Mammary microvascular endothelial cell (primary cell): Measurements from ENCODE around the gene AANAT. TPM values are rescaled to one million over a fixed set of nuclear protein-coding genes. Genes with fewer than 3 reads are reported as not detected.

ENCODE experiments used
- total RNA-seq: library from RNA; depleted of rRNA; stranded (reverse); fragments of >200 nt; gene quantifications from 2 replicates; pipeline ENCODE4 v1.2.3, GENCODE V29; 2015

Gene AANAT
- total RNA-seq = not detected in 2 replicates

GRCh38 chr17:76467366-76467765 lies at the start of gene AANAT:
AANAT (plus strand) TSS chr17:76467603; CDS start chr17:76468747, 1,144 bp downstream.

DNA sequence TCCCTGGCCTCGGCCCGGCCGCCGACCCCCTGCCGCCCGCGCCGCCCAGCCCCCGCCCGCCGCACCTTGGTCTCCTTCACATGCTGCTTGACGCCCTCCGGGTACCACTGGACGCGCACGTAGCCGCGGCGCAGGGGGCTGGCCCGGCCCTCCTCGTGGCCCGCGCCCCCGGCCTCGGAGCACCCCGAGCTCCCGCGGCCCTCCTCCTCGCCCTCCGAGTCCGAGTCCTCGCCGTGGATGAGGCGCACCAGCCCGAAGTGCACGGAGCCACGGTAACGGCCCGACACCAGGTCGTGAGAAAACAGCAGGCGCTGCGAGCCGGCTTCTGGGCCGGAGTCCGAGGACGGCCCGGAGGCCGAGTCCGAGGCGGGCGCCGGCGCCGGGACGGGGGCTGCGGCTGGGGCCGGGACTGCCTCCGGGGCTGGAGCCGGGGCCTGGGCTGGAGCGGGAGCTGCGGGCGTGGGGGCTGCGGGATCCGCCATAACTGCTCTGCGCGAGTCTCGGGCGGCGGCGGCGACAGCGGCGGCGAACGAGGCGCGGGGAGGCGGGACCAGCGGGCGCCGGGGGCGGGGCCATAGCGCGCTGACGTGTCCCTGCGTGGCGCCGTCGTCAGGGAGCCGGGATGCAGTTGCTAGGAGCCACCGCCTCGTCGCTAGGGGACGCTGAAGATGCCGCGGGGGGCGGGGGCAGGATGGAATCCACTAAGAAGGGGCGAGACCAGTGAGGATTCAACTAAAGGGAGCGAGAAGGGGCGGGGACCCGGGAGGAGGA lies 14.6 kb upstream of the AANAT start, which contains the start of gene UBE2O:
Gene UBE2O, minus strand, starts transcription at position 493 of the 771 bp plus-strand sequence. Its CDS starts 11 bp downstream, at position 482.

DNA sequence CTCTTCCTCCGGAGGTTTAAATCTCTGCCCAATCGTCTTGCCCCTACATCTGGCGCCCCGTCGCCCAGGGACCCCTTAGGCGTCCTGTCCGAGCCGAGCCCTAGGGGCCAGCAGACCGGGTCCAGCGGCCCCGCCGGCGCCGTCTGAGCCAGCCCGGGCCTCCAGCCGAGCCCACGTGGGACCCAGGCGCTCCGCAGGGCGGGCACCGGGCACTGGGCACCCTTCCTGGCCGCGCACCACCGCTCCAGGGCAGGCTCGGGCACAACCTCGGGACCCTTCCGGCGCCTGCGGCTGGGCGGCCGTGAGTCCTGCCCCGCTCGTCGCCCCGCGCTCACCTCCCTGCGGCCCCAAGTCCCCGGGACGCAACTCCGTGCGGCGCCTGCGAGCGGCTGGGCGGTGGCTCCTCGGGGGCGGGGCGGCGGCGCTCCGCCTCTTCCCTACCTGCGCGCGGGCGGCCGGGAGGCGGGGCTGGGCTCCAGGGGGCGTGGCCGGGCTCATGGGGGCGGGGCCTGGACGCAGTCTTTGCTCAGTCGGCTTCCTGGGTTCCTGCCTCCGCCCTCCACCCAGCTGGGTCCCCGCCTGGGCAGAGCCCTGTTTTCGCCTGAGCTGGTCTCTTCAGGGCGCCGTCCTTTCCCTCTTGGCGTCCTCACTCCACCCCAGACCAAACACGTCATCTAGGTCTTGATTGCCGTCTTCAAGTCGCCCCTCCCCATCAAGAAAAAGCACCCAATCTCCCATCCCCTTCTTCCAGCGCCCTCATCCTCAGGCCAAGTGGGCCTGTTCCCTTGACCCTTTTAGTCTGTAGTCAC lies 33.8 kb downstream of the AANAT start, which contains the start of gene RHBDF2:
Gene RHBDF2, minus strand, starts transcription at position 406 of the 809 bp plus-strand sequence. CDS start 19,899 bp downstream, outside the sequence.

Other genes starting within 250 kb of the AANAT start
- gene RNF157, start 227.1 kb upstream of the AANAT start, total RNA-seq = 0.44 and 3.1 TPM in 2 replicates
- 14.7 and 28.9 TPM in 2 replicates for gene UBALD2, start 202.3 kb upstream of the AANAT start, total RNA-seq
- 1.8 and 4.7 TPM in 2 replicates for gene QRICH2, start 159.3 kb upstream of the AANAT start, total RNA-seq
- 52.3 and 80.1 TPM in 2 replicates for gene PRPSAP1, start 113.7 kb upstream of the AANAT start, total RNA-seq
- gene SPHK1, start 83.0 kb upstream of the AANAT start, total RNA-seq = 191 TPM in 2 replicates
- 17.5 and 23.1 TPM in 2 replicates for gene UBE2O, start 14.5 kb upstream of the AANAT start, total RNA-seq
- gene RHBDF2, start 33.8 kb downstream of the AANAT start, total RNA-seq = 46.8 and 54.8 TPM in 2 replicates
- gene CYGB, start 70.1 kb downstream of the AANAT start, total RNA-seq = 24.6 and 27.5 TPM in 2 replicates
- 0.59 and 0.67 TPM in 2 replicates for gene PRCD, start 72.4 kb downstream of the AANAT start, total RNA-seq
- gene ST6GALNAC2, start 118.3 kb downstream of the AANAT start, total RNA-seq = 1.7 and 2.2 TPM in 2 replicates
- not detected in 2 replicates for gene ST6GALNAC1, start 176.2 kb downstream of the AANAT start, total RNA-seq
- 235 and 238 TPM in 2 replicates for gene MXRA7, start 243.4 kb downstream of the AANAT start, total RNA-seq